ENCODE measurements around the gene BPI.
"Not testable (repeated sequence)": the region's sequence is repeated elsewhere in the genome, so short reads cannot be mapped to it uniquely, and the experiment has no call there.

Gene BPI

GRCh38 chr20:38304845-38305447 lies 990 bp downstream of the BPI start:
- DNase-seq (ENCODE audit: low spot score) = no peak

- no peak for DNase-seq (ENCODE audit: low spot score)
Observed at GRCh38 chr20:38305541-38305940, 1.6 kb downstream of the BPI start.

- no peak for DNase-seq (ENCODE audit: low spot score)
Observed at GRCh38 chr20:38306379-38306778, 2.4 kb downstream of the BPI start.

- DNase-seq (ENCODE audit: low spot score) = no peak
Observed at GRCh38 chr20:38307371-38308046, 3.6 kb downstream of the BPI start.

- DNase-seq (ENCODE audit: low spot score) = no peak
Observed at GRCh38 chr20:38308047-38308438, 4.1 kb downstream of the BPI start.

- DNase-seq (ENCODE audit: low spot score) = no peak
Observed at GRCh38 chr20:38308447-38308846, 4.5 kb downstream of the BPI start.

GRCh38 chr20:38311091-38311490 lies 7.1 kb downstream of the BPI start:
- DNase-seq (ENCODE audit: low spot score) = no peak

- DNase-seq (ENCODE audit: low spot score) = no peak
Observed at GRCh38 chr20:38311491-38311890, 7.5 kb downstream of the BPI start.

- no peak for DNase-seq (ENCODE audit: low spot score)
Observed at GRCh38 chr20:38313676-38314075, 9.7 kb downstream of the BPI start.

GRCh38 chr20:38314350-38314749 lies 10.4 kb downstream of the BPI start:
- DNase-seq (ENCODE audit: low spot score) = not testable (repeated sequence)

GRCh38 chr20:38315290-38315966 lies 11.5 kb downstream of the BPI start:
- no peak for DNase-seq (ENCODE audit: low spot score)

GRCh38 chr20:38316341-38316740 lies 12.4 kb downstream of the BPI start:
- no peak for DNase-seq (ENCODE audit: low spot score)

GRCh38 chr20:38317422-38317821 lies 13.5 kb downstream of the BPI start:
- no peak for DNase-seq (ENCODE audit: low spot score)

- no peak for DNase-seq (ENCODE audit: low spot score)
Observed at GRCh38 chr20:38320221-38320620, 16.3 kb downstream of the BPI start.

GRCh38 chr20:38321959-38322598 lies 18.1 kb downstream of the BPI start:
- DNase-seq (ENCODE audit: low spot score) = no peak

- DNase-seq (ENCODE audit: low spot score) = no peak
Observed at GRCh38 chr20:38324159-38324558, 20.2 kb downstream of the BPI start.

GRCh38 chr20:38325167-38325566 lies 21.2 kb downstream of the BPI start:
- DNase-seq (ENCODE audit: low spot score) = no peak

GRCh38 chr20:38325905-38326304 lies 21.9 kb downstream of the BPI start:
- no peak for DNase-seq (ENCODE audit: low spot score)

- no peak for DNase-seq (ENCODE audit: low spot score)
Observed at GRCh38 chr20:38326309-38326708, 22.4 kb downstream of the BPI start.

- DNase-seq (ENCODE audit: low spot score) = no peak
Observed at GRCh38 chr20:38330638-38331037, 26.7 kb downstream of the BPI start.

- DNase-seq (ENCODE audit: low spot score) = no peak
Observed at GRCh38 chr20:38331245-38331644, 27.3 kb downstream of the BPI start.

- DNase-seq (ENCODE audit: low spot score) = no peak
Observed at GRCh38 chr20:38331814-38332213, 27.9 kb downstream of the BPI start.

- DNase-seq (ENCODE audit: low spot score) = no peak
Observed at GRCh38 chr20:38334016-38334415, 30.1 kb downstream of the BPI start.
